Skin epidermis (tissue), 12 donors: Measurements from ENCODE around the gene HOXA11.

Source experiments
- H3K27ac ChIP-seq, 21 experiments: fragments of 200-600 bp; sonication (generic) in 11 of 21; one replicate each; pipeline ENCODE4 v1.5.0; 2020; ENCODE audit warnings: mild to moderate bottlenecking in 3 of 21, inconsistent platforms in 2 of 21, moderate library complexity in 2 of 21
- H3K4me3 ChIP-seq, 7 experiments: fragments of 200-600 bp; sonication (generic) in 2 of 7; one replicate each; pipeline ENCODE4 v1.5.0; 2020; ENCODE audit warnings: inconsistent platforms in 2 of 7, mild to moderate bottlenecking in 2 of 7, moderate library complexity in 1 of 7

HOXA11 gene

DNA sequence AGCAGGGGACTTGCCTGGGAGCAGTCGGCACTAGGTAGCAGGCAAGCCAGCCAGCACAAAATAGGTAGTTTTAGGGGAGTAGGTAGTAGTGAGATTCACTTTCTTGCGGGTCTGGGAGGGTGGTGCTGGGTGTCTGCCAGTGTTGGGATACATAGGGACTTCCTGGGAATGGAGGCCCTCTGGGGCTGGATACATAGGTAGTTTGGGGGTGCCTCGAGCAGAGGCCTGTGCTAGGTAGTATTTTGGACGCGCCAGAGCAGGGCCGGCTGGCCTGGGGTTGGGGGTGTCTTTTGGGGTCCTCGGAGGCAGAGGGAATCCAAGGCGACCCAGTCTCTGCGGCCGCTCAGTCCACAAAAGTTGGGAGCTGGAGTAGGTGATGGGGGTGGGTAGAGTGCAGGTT lies 30.7 kb downstream of the HOXA11 start:
- H3K4me3 ChIP-seq = no peak overlapping the region
- H3K27ac ChIP-seq = peak overlapping the region in 2 of 21 experiments; percentile 57 to 94

DNA sequence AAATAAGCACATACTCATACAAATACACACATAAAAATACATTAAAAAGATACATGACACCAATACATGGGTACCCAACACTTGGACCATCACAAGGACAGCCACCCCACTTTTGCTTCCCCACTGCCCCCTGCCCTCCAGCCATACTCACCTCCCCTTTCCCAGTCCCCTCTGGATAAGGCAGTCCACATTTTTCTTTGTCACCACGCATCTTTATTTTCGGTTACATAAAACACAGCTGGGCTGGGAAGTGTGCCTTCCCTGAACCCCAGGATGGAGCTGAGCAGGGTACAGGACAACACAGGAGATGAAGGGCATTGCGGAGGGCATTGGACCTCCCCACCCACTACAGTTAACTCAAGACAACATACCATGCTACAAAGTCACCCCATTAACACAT lies 31.5 kb downstream of the HOXA11 start:
- Histone ChIP-seq H3K4me3 (no peak overlapping the region), H3K27ac (peak overlapping the region in 1 of 21 experiments; percentile 76)

DNA sequence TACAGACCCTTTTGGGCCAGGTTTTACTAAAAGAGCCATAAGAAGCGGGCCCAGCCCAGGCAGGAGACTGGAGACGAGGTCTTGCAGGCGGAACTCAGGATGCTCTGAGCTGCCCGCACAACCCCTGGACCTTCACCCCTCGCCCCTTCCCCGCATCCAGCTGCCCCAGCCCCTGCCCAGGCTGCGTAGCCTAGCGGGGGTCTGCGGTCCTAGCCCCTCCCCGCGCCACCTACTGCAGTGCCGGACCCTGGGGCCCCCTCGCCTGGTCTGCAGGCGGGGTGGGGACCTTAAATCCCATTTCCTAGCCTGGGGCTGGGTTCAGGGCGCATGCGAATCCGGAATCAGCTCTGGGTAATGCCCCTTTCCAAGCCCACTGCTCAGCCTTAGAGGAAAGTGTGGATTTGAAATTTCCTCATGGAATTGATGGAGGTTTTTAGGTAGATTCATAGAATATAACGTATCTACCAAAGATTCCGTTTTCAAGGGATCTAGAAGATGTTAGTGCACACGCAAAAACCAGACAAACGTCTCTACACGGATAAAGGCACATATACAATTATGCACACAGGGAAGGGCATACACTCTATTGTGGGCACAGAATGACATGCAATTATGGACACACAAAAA lies 32.1 kb downstream of the HOXA11 start:
- Histone ChIP-seq H3K4me3 (peak overlapping the region in 2 of 7 experiments; percentile 27 to 38), H3K27ac (peak overlapping the region in 8 of 21 experiments; percentile 31 to 84 (median 71))

GRCh38 chr7:27151931-27152815 lies 32.9 kb downstream of the HOXA11 start, which contains the start of gene HOXA3:
TSS of gene HOXA3 (minus strand) at chr7:27152583. CDS start at chr7:27110640, 41,943 bp downstream.
- Histone ChIP-seq H3K27ac (peak within 1 kb of the TSS in 9 of 21 experiments; percentile 31 to 84 (median 70)), H3K4me3 (peak within 1 kb of the TSS; percentile 27 to 43 (median 31))

GRCh38 chr7:27151341-27151930 lies 33.6 kb downstream of the HOXA11 start:
- peak overlapping the region; percentile 27 to 43 (median 31) for H3K4me3 ChIP-seq

GRCh38 chr7:27150568-27151340 lies 34.3 kb downstream of the HOXA11 start:
- peak overlapping the region in 17 of 21 experiments; percentile 8 to 84 (median 66) for H3K27ac ChIP-seq
- peak overlapping the region; percentile 27 to 43 (median 31) for H3K4me3 ChIP-seq

More at GRCh38 chr7:27151341-27151930, 33.6 kb downstream of the HOXA11 start:
- H3K27ac ChIP-seq = peak overlapping the region in 9 of 21 experiments; percentile 8 to 84 (median 70)

DNA sequence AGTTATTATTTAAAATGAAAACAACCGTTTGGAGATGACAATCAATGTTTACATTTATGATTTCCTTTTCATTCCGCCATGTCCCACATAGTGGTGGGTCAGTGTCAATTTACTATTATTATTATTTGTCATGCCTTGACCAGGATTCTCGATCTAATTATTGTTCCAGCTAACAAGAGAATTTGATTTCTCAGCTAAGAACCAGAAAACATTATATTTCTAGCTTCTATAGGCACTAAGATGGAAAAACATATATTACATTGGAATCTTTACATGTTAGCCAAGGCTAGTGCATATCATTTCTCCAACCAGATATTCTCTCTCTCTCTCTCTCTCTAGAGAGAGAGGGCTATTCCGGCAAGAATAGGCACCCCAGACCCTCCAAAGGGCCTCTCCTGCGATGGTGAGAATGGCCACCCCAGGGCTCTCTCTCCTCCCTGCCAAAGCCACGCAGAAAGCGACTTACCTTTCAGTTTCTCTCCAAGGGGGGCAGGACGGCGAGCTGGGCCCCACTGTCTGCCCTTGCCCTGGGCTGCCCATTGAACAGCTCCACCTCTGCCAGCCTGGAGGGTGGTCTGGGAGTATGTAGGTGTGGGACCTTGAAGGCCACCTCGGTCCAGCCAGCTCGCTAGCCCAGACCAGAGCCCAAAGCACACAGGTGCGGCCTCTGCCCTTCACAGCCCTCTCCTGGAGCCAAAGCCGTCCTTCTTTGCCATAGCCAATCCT lies 35.0 kb downstream of the HOXA11 start:
- Histone ChIP-seq H3K4me3 (peak overlapping the region; percentile 27 to 43 (median 31)), H3K27ac (peak overlapping the region in 16 of 21 experiments; percentile 12 to 84 (median 62))

DNA sequence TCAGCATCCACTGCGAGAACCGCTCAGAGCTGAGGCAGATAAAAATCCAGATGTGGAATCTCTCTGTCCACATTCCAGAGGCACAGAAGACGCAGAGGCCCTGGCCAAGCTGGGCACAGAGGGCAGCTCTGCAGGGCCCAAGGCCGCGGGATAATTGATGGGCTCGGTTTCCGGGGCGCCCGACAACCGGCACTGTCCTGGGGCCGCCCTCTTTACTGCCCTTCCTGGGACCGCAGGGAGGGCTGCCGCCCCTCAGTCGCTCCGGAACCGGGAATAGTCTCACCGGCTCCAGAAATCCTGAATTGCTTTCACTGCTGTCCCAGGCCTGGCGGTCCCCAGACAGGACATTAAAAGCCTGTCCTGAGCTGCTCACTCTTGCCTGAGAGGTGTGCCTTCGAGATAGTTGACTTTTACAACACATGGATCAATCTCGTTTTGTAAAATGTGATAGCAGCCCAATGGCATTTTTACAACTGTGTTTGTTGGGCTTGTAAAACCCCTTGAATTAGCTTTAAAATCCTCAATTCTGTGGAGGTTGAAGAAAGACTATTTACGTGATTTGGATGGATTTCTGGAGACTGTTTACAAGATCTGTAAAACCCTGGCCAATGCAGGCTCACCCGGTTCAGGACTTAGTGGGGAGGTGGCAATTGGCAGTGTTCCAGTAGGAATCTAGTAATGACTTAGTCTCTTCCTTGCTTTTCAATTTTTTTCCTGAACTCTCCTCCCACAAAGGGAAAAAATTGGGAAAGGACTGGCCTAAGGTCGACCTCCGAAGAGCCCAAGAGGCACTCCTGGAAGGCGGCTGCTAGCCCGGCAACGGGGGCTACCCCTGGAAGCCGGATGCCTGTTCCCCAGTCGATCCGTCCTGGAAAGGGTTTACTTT lies 36.0 kb downstream of the HOXA11 start:
- peak overlapping the region in 12 of 21 experiments; percentile 3 to 79 (median 67) for H3K27ac ChIP-seq
- H3K4me3 ChIP-seq = peak overlapping the region in 4 of 7 experiments; percentile 38 to 43 (median 38)

- H3K27ac ChIP-seq = peak overlapping the region in 14 of 21 experiments; percentile 3 to 79 (median 54)
- H3K4me3 ChIP-seq = peak overlapping the region; percentile 20 to 43 (median 38)
These were observed 36.8 kb downstream of the HOXA11 start for GRCh38 chr7:27148031-27148755.

- peak within 1 kb of the TSS; percentile 20 to 43 (median 38) for H3K4me3 ChIP-seq
These were observed 37.6 kb downstream of the HOXA11 start, which contains the start of gene HOXA6 for GRCh38 chr7:27147199-27148030. TSS of gene HOXA6 (minus strand) at chr7:27147774. CDS start at chr7:27147749, 25 bp downstream.

DNA sequence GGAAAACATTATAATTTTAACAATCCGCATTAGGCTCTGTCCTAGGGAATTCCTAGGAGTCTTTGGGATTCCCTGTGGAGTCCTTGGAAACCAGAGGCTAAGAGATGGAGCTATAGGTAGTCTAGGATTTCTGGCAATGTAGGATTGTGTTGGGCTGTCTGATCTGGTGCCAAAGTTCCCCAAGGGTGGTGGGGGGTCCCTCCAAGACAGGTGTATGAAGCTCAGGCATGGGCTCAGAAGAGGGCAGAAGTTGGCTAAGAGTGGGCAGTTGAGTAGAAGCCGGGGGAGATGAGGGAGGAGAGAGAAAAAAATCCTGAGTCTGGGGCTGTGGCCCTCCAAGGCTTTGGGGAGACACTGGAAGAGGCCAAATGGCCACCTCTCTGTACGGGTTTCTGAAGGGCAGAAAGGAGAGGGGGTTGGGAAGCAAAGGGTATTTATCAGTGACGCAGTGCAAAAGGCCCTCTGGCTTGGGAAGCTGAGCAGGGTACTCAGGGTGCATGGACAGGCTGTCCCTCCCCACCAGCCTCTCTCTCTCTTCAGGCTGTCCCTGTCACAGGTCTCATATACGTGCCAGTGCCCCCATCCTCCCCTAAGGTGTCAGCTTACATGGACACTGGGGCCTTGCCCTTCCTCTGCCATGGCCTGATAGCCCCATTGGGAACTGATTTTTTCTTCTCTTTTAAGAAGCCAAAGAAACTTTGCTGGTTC lies 38.4 kb downstream of the HOXA11 start:
- Histone ChIP-seq H3K4me3 (no peak overlapping the region), H3K27ac (peak overlapping the region in 5 of 21 experiments; percentile 25 to 79 (median 76))

More at GRCh38 chr7:27147199-27148030, 37.6 kb downstream of the HOXA11 start, which contains the start of gene HOXA6:
- peak within 1 kb of the TSS in 14 of 21 experiments; percentile 3 to 79 (median 54) for H3K27ac ChIP-seq

- no peak overlapping the region for H3K4me3 ChIP-seq
- no peak overlapping the region for H3K27ac ChIP-seq
These were observed 39.1 kb downstream of the HOXA11 start for GRCh38 chr7:27145914-27146412.

DNA sequence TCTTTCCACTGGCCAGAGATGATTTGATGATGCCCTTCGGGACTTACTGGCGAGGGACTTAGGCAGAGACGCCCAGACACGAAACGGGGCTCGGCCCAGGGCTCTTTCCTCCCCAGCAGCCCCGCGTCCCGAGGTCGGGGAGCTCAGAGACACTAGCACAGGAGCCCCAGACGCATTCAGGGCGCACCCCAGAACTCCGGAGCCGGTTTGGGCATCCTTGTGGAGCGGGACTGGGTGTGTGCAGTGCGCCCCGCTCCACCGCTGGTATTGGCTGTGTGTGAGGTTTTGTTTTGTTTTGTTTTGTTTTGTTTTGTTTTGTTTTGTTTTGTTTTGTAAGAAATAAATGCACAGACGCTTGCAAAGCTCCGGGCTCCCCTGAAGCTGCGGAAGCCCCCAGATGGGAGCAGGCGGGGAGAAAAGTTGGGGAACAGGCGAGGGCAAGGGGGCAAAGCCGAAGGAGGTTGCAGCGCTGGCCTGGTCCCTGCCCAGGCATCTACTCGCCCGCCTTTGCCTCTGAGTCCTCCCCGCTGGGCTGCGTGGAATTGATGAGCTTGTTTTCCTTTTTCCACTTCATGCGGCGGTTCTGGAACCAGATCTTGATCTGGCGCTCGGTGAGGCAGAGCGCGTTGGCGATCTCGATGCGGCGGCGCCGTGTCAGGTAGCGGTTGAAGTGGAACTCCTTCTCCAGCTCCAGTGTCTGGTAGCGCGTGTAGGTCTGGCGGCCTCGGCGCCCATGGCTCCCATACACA lies 39.7 kb downstream of the HOXA11 start:
- Histone ChIP-seq H3K27ac (peak overlapping the region in 2 of 21 experiments; percentile 19 to 52), H3K4me3 (no peak overlapping the region)

DNA sequence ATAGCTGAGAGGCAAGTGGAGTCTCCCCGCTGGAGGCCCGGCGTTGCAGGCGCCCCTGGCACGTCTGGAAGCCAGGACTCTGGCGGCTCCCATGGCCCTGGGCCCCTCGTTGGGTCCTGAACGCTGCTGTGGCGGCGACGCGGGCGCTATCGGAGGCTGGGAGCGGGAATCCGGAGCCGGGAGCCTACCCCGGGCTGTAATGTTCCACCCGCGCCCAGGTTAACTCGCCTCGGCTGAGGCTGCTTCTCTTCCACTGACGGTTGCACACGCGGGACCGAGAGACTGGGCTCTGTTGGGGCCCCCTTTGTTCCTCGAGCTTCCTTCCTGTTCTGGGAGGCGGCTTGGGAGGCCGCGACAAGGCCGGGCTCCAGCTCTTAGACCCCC lies 40.3 kb downstream of the HOXA11 start:
- Histone ChIP-seq H3K27ac (peak overlapping the region in 1 of 21 experiments; percentile 52), H3K4me3 (no peak overlapping the region)
